Skin of body (tissue), 2 donors: ENCODE results near the gene MYO1F. TPM values are rescaled to one million over a fixed set of nuclear protein-coding genes. Genes with fewer than 3 reads are reported as not detected.
A peak's percentile ranks its signal among the peaks of the same experiment; 100 is the strongest.
"Not testable (repeated sequence)": the region's sequence is repeated elsewhere in the genome, so short reads cannot be mapped to it uniquely, and the experiment has no call there.

Experiments
- DNase-seq: peaks from one replicate; lab custom pipeline; 2025; lab: John Stamatoyannopoulos, UW
- total RNA-seq: library from RNA; depleted of rRNA; stranded (reverse); fragments of >200 nt; gene quantifications from one replicate; pipeline ENCODE4 v1.2.3, GENCODE V29; 2014

MYO1F gene
- total RNA-seq, result 12.0 TPM

- no peak for DNase-seq
Observed at GRCh38 chr19:8577247-8577646, at the start of gene MYO1F. TSS of gene MYO1F (minus strand) at chr19:8577442. CDS start at chr19:8577309, 133 bp downstream.

GRCh38 chr19:8626842-8627241, 49.6 kb upstream of the MYO1F start:
- DNase-seq, result no peak

GRCh38 chr19:8622886-8623285, 45.6 kb upstream of the MYO1F start:
- not testable (repeated sequence) for DNase-seq

GRCh38 chr19:8618751-8619150, 41.5 kb upstream of the MYO1F start:
- DNase-seq, result no peak

- no peak for DNase-seq
Observed at GRCh38 chr19:8617984-8618383, 40.7 kb upstream of the MYO1F start.

GRCh38 chr19:8617325-8617724, 40.1 kb upstream of the MYO1F start:
- DNase-seq, result not testable (repeated sequence)

GRCh38 chr19:8616861-8617260, 39.6 kb upstream of the MYO1F start:
- no peak for DNase-seq

- DNase-seq, result peak; percentile 32
Observed at GRCh38 chr19:8615813-8616596, 38.8 kb upstream of the MYO1F start.

GRCh38 chr19:8615024-8615423, 37.8 kb upstream of the MYO1F start:
- no peak for DNase-seq

GRCh38 chr19:8614455-8614854, 37.2 kb upstream of the MYO1F start:
- no peak for DNase-seq

GRCh38 chr19:8612807-8613171, 35.5 kb upstream of the MYO1F start:
- no peak for DNase-seq

GRCh38 chr19:8611877-8612806, 34.9 kb upstream of the MYO1F start:
- DNase-seq, result peak; percentile 56

- DNase-seq, result peak; percentile 56
Observed at GRCh38 chr19:8611391-8611876, 34.2 kb upstream of the MYO1F start.

GRCh38 chr19:8610936-8611300, 33.7 kb upstream of the MYO1F start:
- DNase-seq, result no peak

- DNase-seq, result peak; percentile 68
Observed at GRCh38 chr19:8610041-8610935, 33.0 kb upstream of the MYO1F start, which contains the start of gene ADAMTS10. TSS of gene ADAMTS10 (minus strand) at chr19:8610715. CDS start at chr19:8605710, 5,005 bp downstream.

- DNase-seq, result peak; percentile 68
Observed at GRCh38 chr19:8609279-8610040, 32.2 kb upstream of the MYO1F start.

- DNase-seq, result peak; percentile 29
Observed at GRCh38 chr19:8608941-8609278, 31.7 kb upstream of the MYO1F start.

GRCh38 chr19:8607386-8607785, 30.1 kb upstream of the MYO1F start:
- no peak for DNase-seq

- no peak for DNase-seq
Observed at GRCh38 chr19:8605514-8605913, 28.3 kb upstream of the MYO1F start.

GRCh38 chr19:8601796-8602195, 24.6 kb upstream of the MYO1F start:
- DNase-seq, result no peak

- no peak for DNase-seq
Observed at GRCh38 chr19:8600816-8601215, 23.6 kb upstream of the MYO1F start.
